Cerebellar nuclear complex (tissue), 1 donor: ENCODE data around the gene SYPL1.
"Not testable (repeated sequence)": the region's sequence is repeated elsewhere in the genome, so short reads cannot be mapped to it uniquely, and the experiment has no call there.

Source experiments
- DNase-seq, 2 experiments: peaks; one replicate each; lab custom pipeline; 2025; lab: John Stamatoyannopoulos, UW

SYPL1 gene

DNA sequence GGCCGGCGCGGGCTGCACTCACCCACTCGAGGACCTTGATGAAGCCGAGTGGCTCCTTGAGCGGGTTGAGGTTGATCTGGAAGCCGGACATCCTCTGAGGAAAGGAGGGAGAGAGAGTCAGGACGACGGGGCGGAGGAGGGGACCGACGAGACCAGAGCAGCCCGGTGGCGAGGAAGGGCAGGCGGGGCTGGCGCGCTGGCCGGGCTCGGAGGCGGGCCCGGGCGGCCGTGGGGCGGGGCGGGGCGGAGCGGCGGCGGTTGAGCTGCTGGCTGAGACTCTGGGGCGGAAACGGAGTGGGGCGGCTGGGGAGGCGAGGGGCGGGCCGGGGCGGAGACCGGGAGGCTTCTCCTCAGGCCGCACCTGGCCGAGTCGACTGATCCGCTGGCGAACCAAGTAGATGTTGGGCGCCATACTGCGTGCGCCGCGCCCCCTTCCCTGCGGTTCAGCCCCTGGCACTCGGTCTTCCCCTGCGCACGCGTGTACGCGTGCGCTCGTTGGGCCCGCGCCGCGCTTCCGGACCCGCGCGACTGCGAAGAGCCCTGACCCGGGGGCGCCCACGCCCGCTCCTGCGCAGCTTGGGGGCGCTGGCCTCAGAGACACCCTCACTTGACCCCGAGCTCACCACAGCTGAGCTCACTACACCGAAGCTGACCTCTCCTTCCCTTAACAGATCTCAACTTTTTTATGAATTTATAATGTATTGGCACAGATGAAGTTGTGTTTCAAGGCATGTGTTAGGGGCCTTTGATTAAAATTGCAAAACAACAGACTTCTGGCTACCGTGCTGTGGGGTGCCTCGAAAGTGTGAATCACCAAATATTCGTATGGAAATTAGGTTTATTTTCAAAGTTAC lies at the start of gene SYPL1:
SYPL1 (minus strand) TSS at position 195 of the 854 bp plus-strand sequence; CDS start at position 91, 104 bp downstream.
- no peak for DNase-seq

DNA sequence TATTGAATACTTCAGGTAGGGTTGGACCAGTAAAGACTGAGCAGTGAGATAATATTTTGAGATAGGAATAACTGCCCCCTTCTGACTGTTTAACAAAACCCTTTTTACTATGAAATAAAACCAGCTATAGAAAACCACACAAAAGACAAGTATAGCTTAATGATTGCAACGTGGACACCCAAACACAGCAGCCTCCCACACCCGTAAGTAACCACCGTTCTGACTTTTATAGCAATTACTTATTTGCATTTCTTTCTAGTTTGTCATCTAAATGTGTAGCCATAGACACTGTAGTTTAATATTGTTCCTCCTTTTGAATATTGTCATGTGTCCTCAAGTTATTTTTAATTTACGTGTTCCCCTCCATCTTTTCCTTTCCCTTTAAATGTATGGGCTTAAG lies 42.9 kb upstream of the SYPL1 start:
- no peak for DNase-seq

DNA sequence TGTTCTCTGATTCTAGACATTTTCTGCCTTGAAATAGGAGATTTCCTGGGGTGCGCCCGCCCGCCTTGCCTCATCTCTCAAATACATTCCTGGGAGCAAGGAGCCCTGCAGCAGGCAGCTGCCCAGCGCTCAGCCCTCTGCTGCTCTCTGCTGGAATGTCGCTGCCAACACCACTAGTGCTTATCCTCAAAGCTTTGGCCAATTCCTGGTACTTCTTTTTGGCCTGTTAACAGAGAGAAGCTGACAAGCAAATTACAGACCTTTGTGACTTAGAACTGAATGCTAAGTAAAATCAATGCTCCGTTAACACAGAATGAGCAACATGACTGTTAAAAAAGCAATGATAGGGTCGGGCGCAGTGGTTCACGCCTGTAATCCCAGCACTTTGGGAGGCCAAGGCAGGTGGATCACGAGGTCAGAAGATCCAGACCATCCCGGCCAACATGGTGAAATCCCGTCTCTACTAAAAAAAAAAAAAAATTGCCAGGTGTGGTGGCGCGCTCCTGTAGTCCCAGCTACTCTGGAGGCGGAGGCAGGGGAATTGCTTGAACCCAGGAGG lies 41.9 kb upstream of the SYPL1 start:
- DNase-seq = peak; percentile 26 to 72

DNA sequence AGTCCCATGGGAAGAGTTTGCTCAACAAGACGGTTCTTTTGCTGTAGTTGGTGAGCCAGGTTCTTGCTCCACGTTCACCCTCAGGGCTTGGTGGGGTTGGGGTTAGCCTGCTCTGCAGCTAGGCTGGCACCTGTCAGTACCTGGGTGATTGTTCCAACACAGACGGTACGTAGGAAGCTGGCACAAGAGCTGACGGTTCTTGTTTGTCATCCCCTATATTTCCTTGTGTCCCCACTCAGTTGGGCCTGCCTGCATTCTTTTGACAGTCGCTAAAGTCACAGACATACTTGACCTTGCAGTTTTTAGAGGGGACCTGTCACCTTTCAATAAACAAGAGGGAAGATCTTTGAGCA lies 40.2 kb upstream of the SYPL1 start:
- DNase-seq = no peak

DNA sequence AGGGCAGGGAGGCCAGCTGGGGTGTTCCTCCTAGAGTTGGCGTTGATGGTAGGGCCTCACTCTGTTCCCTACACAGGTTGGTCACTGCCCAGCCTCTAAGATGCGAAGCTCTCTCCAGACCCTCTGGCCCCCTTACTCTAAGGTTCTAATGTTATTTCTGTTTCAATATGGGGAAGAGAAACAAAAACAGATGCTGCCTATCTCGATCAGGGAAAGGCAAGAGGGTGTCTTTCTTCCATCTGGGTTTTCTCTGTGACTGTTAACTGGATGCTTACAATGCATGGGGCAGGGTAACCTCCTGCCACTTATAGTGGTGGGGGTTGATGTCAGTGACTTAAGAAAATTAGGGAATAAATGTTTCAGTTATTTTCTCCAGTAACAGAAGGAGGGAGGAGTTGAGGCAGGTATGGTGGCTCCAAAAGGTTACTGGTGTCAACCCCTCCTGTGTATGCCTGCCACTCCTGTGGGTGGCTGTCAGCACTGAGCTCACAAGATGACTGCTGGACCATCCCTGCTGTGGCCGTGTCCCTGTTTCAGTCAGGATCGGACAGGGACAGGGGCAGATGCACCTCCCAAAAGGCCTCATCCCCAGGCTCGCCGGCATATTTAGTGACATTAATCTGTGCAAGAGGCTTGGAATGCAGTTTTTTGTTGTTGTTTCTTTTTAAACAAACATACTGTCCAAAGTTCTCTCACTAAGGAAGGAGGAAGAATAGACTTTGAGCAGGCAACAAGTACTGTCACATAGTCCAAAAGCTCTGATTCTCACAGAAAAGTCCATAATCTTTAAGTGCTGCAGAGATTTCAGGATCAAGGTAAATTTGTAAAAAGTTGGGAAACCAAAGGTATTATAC lies 39.6 kb upstream of the SYPL1 start:
- no peak for DNase-seq

DNA sequence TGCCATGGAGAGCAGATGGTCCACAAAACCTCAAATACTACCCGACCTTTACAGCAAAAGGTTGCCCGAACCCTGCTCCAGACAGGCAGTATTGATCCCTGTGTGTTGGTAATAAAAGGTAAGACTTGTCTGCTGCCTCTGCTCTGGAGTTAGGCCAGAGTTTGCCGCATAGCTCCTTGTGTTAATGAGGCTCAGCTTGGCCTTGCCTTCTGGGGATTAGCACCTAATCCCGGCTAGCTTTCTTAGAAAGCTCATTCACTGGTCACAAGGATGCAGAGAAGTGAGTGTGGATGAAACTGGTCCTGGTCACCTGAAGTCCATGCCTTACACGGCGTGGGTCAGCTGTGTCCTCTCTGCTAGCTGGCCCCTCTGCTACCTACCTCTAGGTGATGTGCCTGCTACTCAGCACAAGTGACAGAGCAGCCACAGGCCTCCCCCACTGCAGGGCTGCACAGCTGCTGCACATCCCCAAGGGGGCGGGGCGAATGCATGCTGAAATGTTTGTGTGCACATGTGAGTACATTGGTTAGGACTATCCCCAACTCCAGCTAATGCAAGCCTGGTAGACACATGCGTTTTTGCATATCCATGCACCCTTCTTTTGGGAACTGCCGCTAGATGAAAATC lies 31.7 kb upstream of the SYPL1 start:
- no peak for DNase-seq

DNA sequence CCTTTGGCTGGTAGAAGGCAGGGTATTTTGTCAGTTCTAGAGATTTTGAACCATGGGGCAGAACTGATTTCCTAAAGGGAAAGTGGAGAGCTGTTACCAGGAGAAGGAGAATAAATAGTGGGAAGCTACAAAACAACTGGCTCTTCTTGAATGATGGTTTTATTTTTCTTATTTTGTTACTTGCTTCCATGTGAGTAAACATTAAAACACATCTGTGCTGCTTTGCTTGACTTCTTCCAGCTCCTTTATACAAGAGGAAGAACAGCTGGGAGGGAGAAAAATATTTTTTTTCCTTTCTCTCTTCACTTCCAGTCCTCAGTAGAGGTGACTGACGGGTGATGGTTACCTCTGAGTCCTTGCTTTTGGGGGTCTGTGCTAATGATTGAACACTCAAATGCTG lies 30.0 kb upstream of the SYPL1 start:
- DNase-seq = no peak

DNA sequence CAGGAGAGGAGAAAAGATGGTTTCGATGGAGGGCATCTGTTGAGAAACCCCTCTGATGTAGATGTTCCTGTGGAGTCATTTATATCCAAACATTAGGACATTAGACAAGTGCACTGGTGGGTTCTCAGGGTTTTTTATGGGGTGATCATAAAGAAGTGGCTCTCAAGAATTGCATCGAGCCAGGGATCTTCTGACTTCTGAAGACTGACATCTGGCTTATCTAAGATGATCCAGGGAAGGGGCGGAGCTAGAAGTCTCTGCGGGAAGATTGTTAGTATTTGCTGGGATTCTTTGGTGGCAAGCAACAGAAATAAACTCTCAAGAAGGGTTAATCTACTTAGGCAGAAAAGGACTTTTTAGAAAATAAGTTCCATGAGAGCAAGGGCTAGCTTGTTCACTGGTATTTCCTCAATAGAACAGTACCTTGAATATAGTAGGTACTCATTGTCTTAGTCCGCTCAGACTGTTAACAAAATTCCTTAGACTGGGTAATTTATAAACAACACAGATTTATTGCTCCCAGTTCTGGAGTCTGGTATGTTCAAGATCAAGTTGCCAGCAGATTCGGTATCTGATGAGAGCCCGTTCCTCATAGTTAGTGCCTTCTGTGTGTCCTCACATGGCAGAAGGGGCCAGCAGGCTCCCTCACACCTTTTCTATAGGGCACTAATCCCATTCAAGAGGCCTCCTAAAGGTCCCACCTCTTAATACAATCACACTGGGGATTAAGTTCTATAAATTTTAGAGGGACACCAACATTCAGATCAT lies 28.5 kb upstream of the SYPL1 start:
- no peak for DNase-seq

DNA sequence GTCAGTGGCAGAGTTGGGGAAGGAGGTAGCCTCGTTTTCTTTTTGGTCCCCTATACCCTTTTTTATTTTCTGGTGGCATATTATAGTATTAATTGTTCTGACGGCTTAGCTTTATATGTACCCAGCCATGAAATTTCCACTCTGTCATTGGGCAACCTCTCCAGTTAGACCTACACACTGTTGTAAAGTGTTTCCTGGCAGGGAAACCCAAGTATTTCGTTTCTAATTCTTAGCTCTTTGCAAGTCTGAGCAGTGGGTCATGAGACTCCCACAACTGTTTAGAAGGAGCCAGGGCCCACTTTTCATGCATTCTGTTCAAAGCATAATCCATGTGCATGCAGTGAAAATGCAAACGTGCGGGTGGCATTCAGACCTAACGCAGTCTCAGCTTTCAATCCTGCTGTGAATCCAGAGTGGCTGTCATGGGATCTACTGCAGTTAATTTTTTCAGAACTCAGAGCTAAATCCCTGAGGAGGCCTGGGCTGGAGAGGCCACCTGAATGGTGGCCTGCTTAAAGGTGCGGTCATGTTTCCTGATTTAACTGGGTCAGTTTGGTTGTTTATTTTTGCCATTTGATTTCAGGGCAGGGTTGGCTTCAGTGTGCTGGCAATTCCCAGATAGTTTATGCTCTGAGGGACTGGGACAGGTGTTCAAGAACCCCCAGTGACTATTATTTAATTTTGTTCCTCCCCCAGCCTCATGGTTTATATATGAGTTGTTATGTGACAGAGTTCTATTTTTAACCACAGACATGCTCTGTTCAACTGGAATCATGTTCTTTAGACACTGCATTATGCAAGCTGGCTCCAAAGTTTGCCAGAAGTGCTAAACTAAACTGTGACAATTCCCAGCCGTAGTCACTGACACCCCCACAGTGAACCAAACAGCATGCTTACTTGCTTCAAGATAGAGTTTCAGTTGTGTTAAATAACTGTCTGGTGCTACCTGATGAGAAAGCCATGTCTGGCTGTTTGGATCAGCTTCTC lies 27.4 kb upstream of the SYPL1 start:
- DNase-seq = no peak

DNA sequence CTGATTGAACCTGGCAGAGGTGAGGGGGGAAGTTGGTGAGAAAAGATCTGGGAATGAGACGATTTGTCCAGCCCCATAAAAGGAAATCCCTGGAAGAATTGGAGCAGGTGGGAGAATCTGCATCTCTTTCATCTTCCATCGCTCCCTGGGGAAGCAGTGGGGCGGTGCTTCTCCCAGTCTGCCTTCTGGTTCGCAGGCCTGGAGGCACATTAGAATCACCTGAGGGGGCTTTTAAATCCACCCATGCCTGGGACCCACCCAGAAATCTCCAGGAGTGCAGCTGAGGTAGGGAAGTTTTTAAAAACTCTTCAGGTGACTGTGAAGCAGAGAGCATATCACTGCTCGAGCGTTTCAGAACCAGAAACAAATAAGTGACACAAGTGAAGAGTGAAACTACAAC lies 26.7 kb upstream of the SYPL1 start:
- no peak for DNase-seq

DNA sequence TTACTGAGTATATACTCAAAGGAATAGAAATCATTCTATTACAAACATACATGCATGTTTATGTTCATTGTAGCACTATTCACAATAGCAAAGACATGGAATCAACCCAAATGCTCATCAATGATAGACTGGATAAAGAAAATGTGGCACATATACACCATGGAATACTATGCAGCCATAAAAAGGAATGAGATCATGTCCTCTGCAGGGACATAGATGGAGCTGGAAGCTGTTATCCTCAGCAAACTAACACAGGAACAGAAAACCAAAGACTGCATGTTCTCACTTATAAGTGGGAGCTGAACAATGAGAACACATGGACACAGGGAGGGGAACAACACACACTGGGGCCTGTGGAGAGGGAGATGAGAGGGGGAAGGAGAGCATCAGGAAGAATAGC lies 26.1 kb upstream of the SYPL1 start:
- DNase-seq = not testable (repeated sequence)

DNA sequence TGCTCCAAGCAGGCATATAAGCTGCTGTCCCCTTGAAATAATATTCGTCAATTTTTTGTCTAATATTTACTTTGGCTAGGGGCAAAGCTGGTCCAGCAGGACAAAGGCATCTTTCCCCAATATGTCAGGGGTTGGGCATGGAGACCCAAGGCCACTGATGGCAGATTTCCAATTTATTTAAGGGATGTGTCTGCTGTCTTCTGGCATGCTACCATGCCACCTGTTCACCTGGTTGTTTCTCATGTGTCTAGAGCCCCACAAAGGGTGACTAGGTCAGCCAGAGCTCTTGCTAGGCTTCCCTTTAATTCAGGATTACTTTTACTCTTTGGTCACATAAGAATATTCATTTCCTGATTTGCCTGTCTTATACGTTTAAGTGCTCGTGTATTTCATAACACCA lies 22.1 kb upstream of the SYPL1 start:
- DNase-seq = no peak

DNA sequence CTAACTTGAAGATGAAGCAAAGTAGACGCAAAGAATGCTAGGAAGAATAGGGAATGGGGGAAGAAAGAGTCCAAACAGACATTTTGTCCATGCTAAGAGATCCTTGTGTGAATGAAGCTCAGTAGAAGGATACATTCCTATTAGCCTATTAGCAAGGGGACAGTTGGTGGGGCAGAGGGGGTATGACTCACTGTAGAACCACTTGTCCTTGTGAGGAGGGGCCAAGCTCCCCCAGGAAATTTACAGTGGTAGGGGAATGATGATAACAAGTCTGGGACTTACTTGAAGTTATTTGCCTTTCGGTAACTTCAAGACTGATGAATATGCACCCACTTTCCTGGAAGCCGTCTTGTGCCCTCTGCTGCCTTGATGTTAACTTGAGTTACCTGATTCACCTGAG lies 17.2 kb upstream of the SYPL1 start:
- no peak for DNase-seq

DNA sequence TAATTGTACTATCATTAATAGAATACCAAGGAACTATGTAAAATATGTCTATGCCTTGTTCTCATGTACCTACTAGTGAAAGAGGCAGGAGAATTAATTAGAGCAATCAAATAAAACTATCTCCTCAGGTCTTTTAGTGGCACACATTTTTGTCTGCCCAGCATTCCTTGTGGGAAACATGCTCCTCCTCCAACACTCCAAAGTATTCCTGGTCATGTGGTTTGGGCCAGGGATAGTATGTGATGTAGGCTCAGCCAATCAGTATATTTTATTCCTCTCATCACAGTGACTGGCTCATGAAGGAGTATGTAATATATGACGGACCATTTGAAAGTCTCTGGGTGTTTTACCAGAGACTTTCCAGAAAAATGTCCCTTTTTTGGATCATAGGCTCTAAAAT lies 16.7 kb upstream of the SYPL1 start:
- no peak for DNase-seq

DNA sequence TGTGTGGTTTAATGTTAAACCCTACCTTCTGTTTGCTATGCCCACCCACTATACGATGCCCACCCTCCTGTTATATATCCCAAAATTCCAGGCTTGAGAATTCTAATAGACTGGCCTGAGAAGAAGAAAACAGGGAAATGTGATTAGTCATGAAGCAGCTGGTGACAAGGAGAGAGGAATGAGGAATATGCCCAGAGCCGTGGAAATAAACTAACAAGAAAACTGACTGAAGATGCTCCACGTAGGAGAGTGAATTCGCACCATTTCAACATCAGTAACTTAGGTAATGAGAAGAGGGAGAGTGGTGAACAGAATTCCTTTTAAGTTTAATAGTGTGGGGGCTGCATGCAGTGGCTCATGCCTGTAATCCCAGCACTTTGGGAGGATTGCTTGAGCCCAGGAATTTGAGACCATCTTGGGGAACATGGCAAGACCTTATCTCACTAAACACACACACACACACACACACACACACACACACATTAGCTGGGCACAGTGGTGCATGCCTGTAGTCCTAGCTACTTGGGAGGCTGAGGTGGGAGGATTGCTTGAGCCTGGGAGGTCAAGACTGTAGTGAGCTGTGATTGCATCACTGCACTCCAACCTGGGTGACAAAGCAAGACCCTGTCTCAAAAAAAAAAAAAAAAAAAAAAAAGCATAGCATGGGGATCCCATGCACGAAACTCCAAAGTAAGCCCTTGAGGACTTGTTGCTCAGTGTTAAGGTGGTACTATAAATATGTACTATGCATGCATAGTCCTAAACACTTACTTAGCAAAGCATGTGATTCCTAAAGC lies 16.1 kb upstream of the SYPL1 start:
- DNase-seq = no peak

DNA sequence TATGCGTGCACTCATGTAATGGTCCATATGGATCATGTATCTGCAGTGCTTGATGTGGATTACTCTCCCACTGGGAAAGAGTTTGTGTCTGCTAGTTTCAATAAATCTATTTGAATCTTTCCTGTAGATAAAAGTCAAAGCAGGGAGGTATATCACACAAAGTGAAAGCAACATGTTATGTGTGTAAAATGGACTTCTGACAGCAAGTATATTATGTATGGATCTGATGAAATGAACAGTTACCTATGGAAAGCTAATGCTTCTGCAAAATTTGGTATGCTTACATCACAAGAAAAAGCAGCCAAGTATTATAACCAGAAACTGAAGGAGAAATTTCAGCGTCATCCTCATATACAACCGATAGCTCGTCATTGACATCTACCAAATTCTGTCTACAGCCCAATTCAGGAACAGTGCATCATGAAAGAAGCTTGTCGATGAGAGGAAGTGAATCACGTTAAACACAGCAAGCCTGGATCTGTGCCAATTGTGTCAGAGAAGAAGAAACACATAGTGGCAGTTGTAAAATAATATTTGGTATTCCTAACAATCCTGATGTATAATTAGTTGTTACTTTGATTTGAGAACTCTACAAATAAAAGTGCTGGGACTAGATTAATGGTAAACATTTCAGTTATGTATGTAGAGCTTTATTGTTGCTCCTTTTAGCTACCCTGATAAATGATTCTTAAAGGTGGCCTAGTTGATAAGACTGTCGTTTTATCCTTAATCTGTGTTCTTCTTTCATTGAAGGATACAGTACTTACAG lies 14.2 kb upstream of the SYPL1 start:
- no peak for DNase-seq

DNA sequence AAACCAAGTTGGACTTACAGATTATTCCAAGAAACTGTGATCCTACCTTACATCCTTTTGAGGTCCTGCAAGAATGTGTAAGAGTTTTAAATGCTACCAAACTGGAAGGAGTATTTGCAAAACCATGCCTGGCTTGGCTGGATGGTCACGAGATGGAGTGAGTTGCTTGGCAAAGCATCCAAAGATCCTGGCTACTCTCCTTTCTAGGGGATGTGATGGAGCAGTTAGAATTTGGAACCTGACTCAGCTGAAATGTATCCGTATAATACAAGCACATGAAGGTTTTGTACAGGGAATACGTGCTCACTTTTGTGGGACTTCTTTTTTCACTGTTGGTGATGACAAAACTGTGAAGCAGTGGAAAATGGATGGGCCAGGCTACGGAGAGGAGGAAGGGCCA lies 13.3 kb upstream of the SYPL1 start:
- DNase-seq = no peak

DNA sequence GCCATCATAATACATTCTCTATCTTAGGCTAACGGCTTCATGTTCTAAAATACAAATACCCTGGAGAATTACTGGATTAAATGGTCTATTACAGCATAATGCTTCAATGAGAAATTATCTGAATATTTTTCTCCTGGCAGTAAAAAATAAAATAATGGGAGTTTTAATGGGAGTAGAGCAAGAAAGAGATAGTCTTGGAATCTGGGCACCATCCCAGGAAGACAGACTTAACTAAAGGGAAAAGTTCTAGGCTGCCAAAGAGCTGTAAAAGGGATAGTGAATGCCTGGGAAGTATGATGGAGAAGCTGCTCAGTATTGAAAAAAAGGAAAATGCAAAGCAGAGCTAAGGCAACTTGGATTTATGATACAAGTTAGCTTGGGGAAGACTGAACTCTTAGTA lies 12.1 kb upstream of the SYPL1 start:
- no peak for DNase-seq

DNA sequence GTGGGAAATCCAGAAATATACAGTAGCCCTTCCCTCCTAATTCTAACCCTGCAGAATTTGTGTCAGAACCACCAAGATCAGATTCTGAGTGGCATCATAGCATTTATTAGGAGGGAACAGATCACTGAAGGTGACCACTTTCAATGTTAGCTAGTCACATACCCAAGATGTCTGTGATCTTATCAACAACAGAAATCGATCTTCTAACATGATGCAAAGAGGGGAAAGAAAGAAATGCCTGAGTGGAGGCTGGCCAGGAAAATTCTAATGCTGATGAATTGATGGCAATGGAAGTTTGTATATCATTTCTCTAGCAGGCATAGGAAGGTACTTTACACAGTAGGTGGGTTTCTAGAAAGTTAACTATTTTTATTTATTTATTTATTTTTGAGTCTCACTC lies 10.6 kb upstream of the SYPL1 start:
- DNase-seq = no peak
